IMR-90 (cell line): ENCODE measurements around the gene EIF3I. TPM values are rescaled to one million over a fixed set of nuclear protein-coding genes. Genes with fewer than 3 reads are reported as not detected.
A peak's percentile ranks its signal among the peaks of the same experiment; 100 is the strongest.

Experiments used
- ATAC-seq: fragments of 200-7000 bp; cut with Tn5 transposase; 2 replicates; pipeline ENCODE4 v1.9.1; 2020; ENCODE audit warnings: low read depth, mild to moderate bottlenecking, moderate library complexity
- BruUV-seq: library from RNA; stranded (reverse); fragments of 400-500 nt; replicated peaks from 2 replicates; lab custom pipeline; 2021; lab: Mats Ljungman, UMichigan
- CTCF ChIA-PET: fragments of 300-600 bp; formaldehyde crosslinking; extraction: SDS; loops from one replicate; lab custom pipeline; 2021; ENCODE audit warnings: antibody characterized with exemption; lab: Yijun Ruan, JAX
- POLR2A ChIA-PET: fragments of 300-600 bp; sonication (Branson Sonifier 250); formaldehyde crosslinking; loops from one replicate; lab custom pipeline; 2022; ENCODE audit warnings: antibody characterized with exemption; ENCODE audit not compliant: unreplicated experiment; lab: Charles Lee
- DNase-seq: peaks from one replicate; pipeline ENCODE4 v3.0.0; 2013
- H2AFZ ChIP-seq: replicated peaks from 2 replicates; pipeline ENCODE3; 2013; ENCODE audit warnings: low read length, mild to moderate bottlenecking; ENCODE audit not compliant: poor library complexity
- H2AK5ac ChIP-seq: 2 replicates; pipeline ENCODE4 v1.6.1; 2013; ENCODE audit warnings: low read depth, low read length, inconsistent platforms
- H2AK9ac ChIP-seq: replicated peaks from 2 replicates; pipeline ENCODE3; 2013; ENCODE audit warnings: mild to moderate bottlenecking, low read depth, low read length, moderate library complexity; ENCODE audit not compliant: poor library complexity
- H2BK120ac ChIP-seq: 2 replicates; pipeline ENCODE4 v1.6.1; 2013; ENCODE audit warnings: low read depth, low read length, inconsistent platforms
- H2BK15ac ChIP-seq: 3 replicates; pipeline ENCODE4 v1.6.1; 2013; ENCODE audit warnings: low read depth, low read length, inconsistent platforms
- H2BK20ac ChIP-seq: 2 replicates; pipeline ENCODE4 v1.6.1; 2013; ENCODE audit warnings: low read depth, mild to moderate bottlenecking, inconsistent platforms, low read length, moderate library complexity
- H2BK5ac ChIP-seq: 2 replicates; pipeline ENCODE4 v1.6.1; 2013; ENCODE audit warnings: mild to moderate bottlenecking, low read depth, low read length, inconsistent platforms; ENCODE audit not compliant: poor library complexity, severe bottlenecking
- H3K14ac ChIP-seq: replicated peaks from 2 replicates; pipeline ENCODE4 v1.6.1; 2013; ENCODE audit warnings: low read depth, low read length, inconsistent platforms
- H3K18ac ChIP-seq: 2 replicates; pipeline ENCODE4 v1.6.1; 2013; ENCODE audit warnings: low read depth, low read length, control low read depth
- H3K23ac ChIP-seq: 2 replicates; pipeline ENCODE4 v1.6.1; 2013; ENCODE audit warnings: low read depth, low read length, inconsistent platforms
- H3K27ac ChIP-seq: 2 replicates; pipeline ENCODE4 v1.5.1; 2013; ENCODE audit warnings: mild to moderate bottlenecking, control low read depth, low read length; ENCODE audit not compliant: insufficient read depth
- H3K27me3 ChIP-seq: 2 replicates; pipeline ENCODE4 v1.6.1; 2013; ENCODE audit warnings: low read length; ENCODE audit not compliant: control insufficient read depth, insufficient read depth
- H3K36me3 ChIP-seq: 2 replicates; pipeline ENCODE4 v1.6.1; 2013; ENCODE audit warnings: low read length, mixed read lengths; ENCODE audit not compliant: control insufficient read depth, insufficient read depth
- H3K4ac ChIP-seq: 2 replicates; pipeline ENCODE4 v1.6.1; 2013; ENCODE audit warnings: low read depth, low read length, inconsistent platforms
- H3K4me1 ChIP-seq: 2 replicates; pipeline ENCODE4 v1.6.1; 2013; ENCODE audit warnings: low read length, mixed read lengths; ENCODE audit not compliant: control insufficient read depth, insufficient read depth
- H3K4me2 ChIP-seq: 2 replicates; pipeline ENCODE4 v1.6.1; 2013; ENCODE audit warnings: low read depth, mild to moderate bottlenecking, control low read depth, low read length, moderate library complexity
- H3K4me3 ChIP-seq: 2 replicates; pipeline ENCODE4 v1.5.1; 2013; ENCODE audit warnings: low read depth, mild to moderate bottlenecking, control low read depth, low read length, moderate library complexity; ENCODE audit not compliant: insufficient read depth
- H3K56ac ChIP-seq: 2 replicates; pipeline ENCODE4 v1.6.1; 2013; ENCODE audit warnings: low read length, inconsistent platforms; ENCODE audit not compliant: insufficient read depth; ENCODE audit errors: extremely low read depth
- H3K79me1 ChIP-seq, 2 experiments: 2 replicates each; pipeline ENCODE4 v1.6.1; 2013; ENCODE audit warnings: low read length in 2 of 2, inconsistent platforms in 1 of 2, low read depth in 1 of 2
- H3K9ac ChIP-seq: 2 replicates; pipeline ENCODE4 v1.6.1; 2013; ENCODE audit warnings: low read depth, low read length, control low read depth
- H3K9me1 ChIP-seq: 2 replicates; pipeline ENCODE4 v1.6.1; 2013; ENCODE audit warnings: low read length, inconsistent platforms; ENCODE audit not compliant: insufficient read depth
- H3K9me3 ChIP-seq: 2 replicates; pipeline ENCODE4 v1.6.1; 2013; ENCODE audit warnings: low read length; ENCODE audit not compliant: control insufficient read depth, insufficient read depth
- H4K20me1 ChIP-seq: 2 replicates; pipeline ENCODE4 v1.6.1; 2013; ENCODE audit warnings: low read length, inconsistent platforms; ENCODE audit not compliant: insufficient read depth
- H4K5ac ChIP-seq: 2 replicates; pipeline ENCODE4 v1.6.1; 2013; ENCODE audit warnings: mild to moderate bottlenecking, low read depth, low read length, control low read depth
- H4K8ac ChIP-seq, 2 experiments: 2 replicates each; pipeline ENCODE4 v1.6.1; 2013; ENCODE audit warnings: low read depth in 2 of 2, low read length in 2 of 2, control low read depth in 1 of 2, inconsistent platforms in 1 of 2
- H4K91ac ChIP-seq: 2 replicates; pipeline ENCODE4 v1.6.1; 2013; ENCODE audit warnings: low read depth, low read length, inconsistent platforms; ENCODE audit not compliant: insufficient read depth
- CEBPB ChIP-seq: IDR thresholded peaks from 2 replicates; pipeline ENCODE4 v1.6.1; 2012; ENCODE audit warnings: low read depth, low read length, improper control_type of control experiment
- CTCF ChIP-seq: conservative IDR thresholded peaks from 2 replicates; pipeline ENCODE4 v1.5.1; 2012; ENCODE audit warnings: mild to moderate bottlenecking, low read depth, low read length, improper control_type of control experiment
- ELK1 ChIP-seq: fragments of 150-350 bp; IDR thresholded peaks from 2 replicates; pipeline ENCODE4 v1.6.1; 2016; ENCODE audit warnings: low read depth, mild to moderate bottlenecking, low read length, moderate library complexity, borderline replicate concordance
- FOS ChIP-seq: fragments of 150-350 bp; IDR thresholded peaks from 2 replicates; pipeline ENCODE4 v1.6.1; 2016; ENCODE audit warnings: low read depth, low read length
- POLR2A ChIP-seq: IDR thresholded peaks from 2 replicates; pipeline ENCODE4 v1.6.1; 2012; ENCODE audit warnings: mild to moderate bottlenecking, low read depth, low read length
- RFX5 ChIP-seq: IDR thresholded peaks from 2 replicates; pipeline ENCODE4 v1.8.0; 2012; ENCODE audit warnings: low read depth, mild to moderate bottlenecking, low read length, moderate library complexity
- SMC3 ChIP-seq: fragments of 150-350 bp; IDR thresholded peaks from 2 replicates; pipeline ENCODE4 v1.6.1; 2016; ENCODE audit warnings: low read depth, mild to moderate bottlenecking, antibody characterized with exemption, low read length, moderate library complexity
- WGBS, 2 experiments: methylation state at CpG; one replicate each; pipeline versions ENCODE4 v1.1.5 to v1.1.7; 2013; ENCODE audit warnings: missing lambda C conversion rate in 2 of 2; ENCODE audit not compliant: insufficient read length in 1 of 2; ENCODE audit errors: extremely low coverage in 2 of 2; 5-methylcytosine and 5-hydroxymethylcytosine counted together
- dilution Hi-C: fragments of 300-500 bp; cut with HindIII; formaldehyde crosslinking; loops from one replicate; pipeline ENCODE4 v1.14.3; 2018; ENCODE audit warnings: low sequenced_read_pairs; ENCODE audit not compliant: unreplicated experiment
- in situ Hi-C: fragments of 300-500 bp; cut with MboI; formaldehyde crosslinking; loops from 3 replicates; pipeline ENCODE4 v1.14.3; 2019; ENCODE audit warnings: low sequenced_read_pairs, inconsistent platforms, mixed read lengths
- intact Hi-C: fragments of 100-400 bp; cut with micrococcal nuclease; formaldehyde crosslinking; loops from 2 replicates; pipeline ENCODE4 v1.10.0; 2022
- polyA plus RNA-seq, 3 experiments: library from polyadenylated mRNA; depleted of rRNA; stranded (reverse); fragments of >200 nt; gene quantifications; 2 replicates each; pipeline ENCODE4 v1.2.3, GENCODE V29; 2012; ENCODE audit warnings: low replicate concordance in 1 of 3
- total RNA-seq: library from RNA; depleted of rRNA; stranded (reverse); fragments of >200 nt; gene quantifications from 2 replicates; pipeline ENCODE4 v1.2.3, GENCODE V29; 2012
- TF ChIP-seq, protein P1 (sequence below): fragments of 150-350 bp; IDR thresholded peaks from 2 replicates; pipeline ENCODE4 v1.6.1; 2017; ENCODE audit warnings: mild to moderate bottlenecking, antibody characterized with exemption, low read length, low read depth

Gene EIF3I
- total and polyA plus RNA-seq, 2 of the 4 experiments (the other 2 are of a cell fraction), result 469 to 716 TPM

GRCh38 chr1:32179193-32179442 lies 43.1 kb upstream of the EIF3I start:
- peak overlapping the region; percentile 96 for H4K5ac ChIP-seq
- H3K4me2 ChIP-seq, result peak overlapping the region; percentile 88
- H3K4ac ChIP-seq, result peak overlapping the region; percentile 85
- H3K27ac ChIP-seq, result peak overlapping the region; percentile 71
- no peaks in the 10 kb centered on the region for H3K9me3 ChIP-seq
- peak overlapping the region; percentile 57 for H2BK5ac ChIP-seq
- no peaks in the 10 kb centered on the region for H3K27me3 ChIP-seq
- H2AK5ac ChIP-seq, result peak overlapping the region; percentile 92
- peak overlapping the region; percentile 93 for H4K91ac ChIP-seq
- peak overlapping the region; percentile 69 for H3K14ac ChIP-seq
- H3K79me1 ChIP-seq, result peaks cover 8 to 44% of the 10 kb centered on the region in 2 experiments
- peak overlapping the region; percentile 74 for H3K9ac ChIP-seq
- ATAC-seq, result peak; percentile 0; the same call in 1 of the 2 replicates
- H3K36me3 ChIP-seq, result peaks cover 25% of the 10 kb centered on the region
- in situ Hi-C loops, result no loop called here
- H2AFZ ChIP-seq, result peak overlapping the region; percentile 98
- no peak for TF ChIP-seq FOS
- TF ChIP-seq, protein P1, sequence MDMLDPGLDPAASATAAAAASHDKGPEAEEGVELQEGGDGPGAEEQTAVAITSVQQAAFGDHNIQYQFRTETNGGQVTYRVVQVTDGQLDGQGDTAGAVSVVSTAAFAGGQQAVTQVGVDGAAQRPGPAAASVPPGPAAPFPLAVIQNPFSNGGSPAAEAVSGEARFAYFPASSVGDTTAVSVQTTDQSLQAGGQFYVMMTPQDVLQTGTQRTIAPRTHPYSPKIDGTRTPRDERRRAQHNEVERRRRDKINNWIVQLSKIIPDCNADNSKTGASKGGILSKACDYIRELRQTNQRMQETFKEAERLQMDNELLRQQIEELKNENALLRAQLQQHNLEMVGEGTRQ, result no peak
- TF ChIP-seq RFX5, result no peak
- TF ChIP-seq POLR2A, result no peak
- no peak for TF ChIP-seq CEBPB
- no peak for TF ChIP-seq SMC3
- TF ChIP-seq CTCF, result no peak
- TF ChIP-seq ELK1, result no peak
- H3K4me3 ChIP-seq, result peak overlapping the region; percentile 27; the same call in 1 of the 2 replicates
- POLR2A ChIA-PET, result interaction anchor here (0.5 to 1.0 kb wide), 3 partner anchors 34 to 71 kb away, joined by 3 to 7 read pairs (median 4); partner anchors contain the start of gene KPNA6
- H4K20me1 ChIP-seq, result peaks cover 11% of the 10 kb centered on the region
- peak overlapping the region; percentile 90 for H3K56ac ChIP-seq
- peak overlapping the region; percentile 66 for H3K18ac ChIP-seq
- peak overlapping the region; percentile 50 for H2AK9ac ChIP-seq
- dilution Hi-C loops, result no loop called here
- H4K8ac ChIP-seq, result peak overlapping the region; percentile 95 to 97
- intact Hi-C loops, result no loop called here
- H3K23ac ChIP-seq, result peak overlapping the region; percentile 94
- H2BK120ac ChIP-seq, result peak overlapping the region; percentile 21; the same call in 1 of the 2 replicates
- no peak for DNase-seq
- H2BK20ac ChIP-seq, result no peak overlapping the region
- peaks cover 10% of the 10 kb centered on the region; the same call in 1 of the 2 replicates for H3K9me1 ChIP-seq
- H2BK15ac ChIP-seq, result peak overlapping the region; percentile 12; the same call in 1 of the 3 replicates
- no TSS peak for BruUV-seq
- CTCF ChIA-PET, result no interaction called here
- H3K4me1 ChIP-seq, result peaks cover 16% of the 10 kb centered on the region
- WGBS, 2 experiments, result 0% methylated on average over 1 of the region's 7 CpGs; no CpG with 5 or more reads in 1 of the 2 experiments
